ENCODE measurements around the gene NWD2.
A peak's percentile ranks its signal among the peaks of the same experiment; 100 is the strongest.

The NWD2 gene

DNA sequence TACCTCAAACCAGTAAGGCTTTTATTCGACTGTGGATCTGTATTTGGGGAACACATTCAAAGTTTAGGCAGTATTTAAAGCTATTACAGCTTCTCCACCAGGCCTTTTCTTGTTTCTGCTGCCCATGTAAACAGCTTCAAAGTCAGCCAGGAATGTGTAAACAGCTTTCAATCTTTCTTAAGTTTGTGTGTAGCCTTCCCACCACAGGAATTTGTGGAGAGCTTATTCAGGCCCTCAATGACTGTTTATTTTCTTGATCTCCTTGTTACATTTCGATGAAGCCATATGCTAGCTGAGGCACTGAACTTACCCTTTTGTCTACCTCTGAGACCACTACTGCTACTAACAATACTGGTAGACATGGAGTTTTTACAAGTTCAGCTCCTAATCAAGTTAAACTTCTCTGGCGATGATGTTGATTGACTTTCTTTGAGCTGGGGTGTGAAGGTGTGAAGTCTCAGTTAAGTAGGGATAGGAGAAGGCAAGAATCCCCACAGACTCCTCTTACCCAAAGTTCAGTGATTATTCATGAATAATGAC is 72.6 kb downstream of the NWD2 start:
- Histone ChIP-seq H3K18ac (ENCODE audit: low read depth in 1 of 2, low read length in 2 of 2) (no peak overlapping the region), H2BK5ac (ENCODE audit: low read depth, low read length, poor library complexity, severe bottlenecking) (no peak overlapping the region), H3K14ac (ENCODE audit: low read length in 2 of 2) (no peak overlapping the region), H2BK12ac (ENCODE audit: low read length in 2 of 2) (no peak overlapping the region), H2AK5ac (ENCODE audit: low read length, severe bottlenecking) (no peak overlapping the region), H3K4me3 (ENCODE audit: insufficient read depth in 1 of 2, low read depth in 1 of 2, low read length in 2 of 2) (no peak overlapping the region), H3K4me2 (ENCODE audit: low read length, poor library complexity, severe bottlenecking) (no peak overlapping the region), H2AFZ (ENCODE audit: low read depth, low read length) (no peak overlapping the region), H4K8ac (ENCODE audit: low read length) (no peak overlapping the region), H4K91ac (ENCODE audit: low read length) (no peak overlapping the region), H2BK120ac (ENCODE audit: low read depth, low read length) (no peak overlapping the region), H3K4me1 (ENCODE audit: control insufficient read depth, insufficient read depth, low read depth, low read length) (no peaks in the 10 kb centered on the region), H3K79me1 (replicated peaks; ENCODE audit: low read length, poor library complexity, severe bottlenecking) (no peaks in the 10 kb centered on the region), H3K4ac (ENCODE audit: low read depth in 1 of 2, low read length in 2 of 2) (no peak overlapping the region), H3K23ac (ENCODE audit: low read length in 2 of 2) (no peak overlapping the region), H3K27ac (ENCODE audit: low read length, poor library complexity, severe bottlenecking) (no peak overlapping the region), H3K27me3 (ENCODE audit: control insufficient read depth in 1 of 2, insufficient read depth in 1 of 2, low read length in 2 of 2) (no peaks in the 10 kb centered on the region), H3K9ac (ENCODE audit: low read length) (no peak overlapping the region), H3K36me3 (ENCODE audit: control insufficient read depth in 1 of 2, insufficient read depth in 2 of 2, low read depth in 1 of 2, low read length in 2 of 2) (no peaks in the 10 kb centered on the region), H2BK15ac (ENCODE audit: low read depth, poor library complexity, severe bottlenecking) (no peak overlapping the region), H3K9me3 (ENCODE audit: control insufficient read depth, low read length) (peaks cover 9% of the 10 kb centered on the region)
- 31% methylated on average over 2 of the region's 3 CpGs for WGBS
- DNase-seq, result peak; percentile 60

GRCh38 chr4:37320513-37321235 is 76.1 kb downstream of the NWD2 start:
- 28% methylated on average over 3 of the region's 5 CpGs for WGBS

GRCh38 chr4:37322122-37322521 is 77.6 kb downstream of the NWD2 start:
- Histone ChIP-seq H4K91ac (ENCODE audit: low read length) (no peak overlapping the region), H2BK5ac (ENCODE audit: low read depth, low read length, poor library complexity, severe bottlenecking) (no peak overlapping the region), H2AK5ac (ENCODE audit: low read length, severe bottlenecking) (no peak overlapping the region), H3K9ac (ENCODE audit: low read length) (no peak overlapping the region), H3K4me1 (ENCODE audit: control insufficient read depth, insufficient read depth, low read depth, low read length) (no peaks in the 10 kb centered on the region), H2AFZ (ENCODE audit: low read depth, low read length) (no peak overlapping the region), H3K27ac (ENCODE audit: low read length, poor library complexity, severe bottlenecking) (no peak overlapping the region), H3K9me3 (ENCODE audit: control insufficient read depth, low read length) (peaks cover 8% of the 10 kb centered on the region), H3K4ac (ENCODE audit: low read depth in 1 of 2, low read length in 2 of 2) (no peak overlapping the region), H3K23ac (ENCODE audit: low read length in 2 of 2) (no peak overlapping the region), H2BK12ac (ENCODE audit: low read length in 2 of 2) (no peak overlapping the region), H3K4me3 (ENCODE audit: insufficient read depth in 1 of 2, low read depth in 1 of 2, low read length in 2 of 2) (no peak overlapping the region), H3K14ac (ENCODE audit: low read length in 2 of 2) (no peak overlapping the region), H3K18ac (ENCODE audit: low read depth in 1 of 2, low read length in 2 of 2) (no peak overlapping the region), H2BK120ac (ENCODE audit: low read depth, low read length) (no peak overlapping the region), H4K8ac (ENCODE audit: low read length) (no peak overlapping the region), H3K27me3 (ENCODE audit: control insufficient read depth in 1 of 2, insufficient read depth in 1 of 2, low read length in 2 of 2) (no peaks in the 10 kb centered on the region), H2BK15ac (ENCODE audit: low read depth, poor library complexity, severe bottlenecking) (no peak overlapping the region), H3K36me3 (ENCODE audit: control insufficient read depth in 1 of 2, insufficient read depth in 2 of 2, low read depth in 1 of 2, low read length in 2 of 2) (no peaks in the 10 kb centered on the region), H3K79me1 (replicated peaks; ENCODE audit: low read length, poor library complexity, severe bottlenecking) (no peaks in the 10 kb centered on the region), H3K4me2 (ENCODE audit: low read length, poor library complexity, severe bottlenecking) (no peak overlapping the region)
- no peak for DNase-seq
- 43% methylated on average over 2 of the region's 2 CpGs for WGBS

More at GRCh38 chr4:37320513-37321235, 76.1 kb downstream of the NWD2 start:
- H4K91ac ChIP-seq (ENCODE audit: low read length), result no peak overlapping the region
- H2AFZ ChIP-seq (ENCODE audit: low read depth, low read length), result no peak overlapping the region
- H3K23ac ChIP-seq (ENCODE audit: low read length in 2 of 2), result no peak overlapping the region
- H3K27ac ChIP-seq (ENCODE audit: low read length, poor library complexity, severe bottlenecking), result no peak overlapping the region
- no peak overlapping the region for H2BK12ac ChIP-seq (ENCODE audit: low read length in 2 of 2)
- no peaks in the 10 kb centered on the region for H3K36me3 ChIP-seq (ENCODE audit: control insufficient read depth in 1 of 2, insufficient read depth in 2 of 2, low read depth in 1 of 2, low read length in 2 of 2)
- H3K9ac ChIP-seq (ENCODE audit: low read length), result no peak overlapping the region
- peak; percentile 7 for DNase-seq
- H2BK15ac ChIP-seq (ENCODE audit: low read depth, poor library complexity, severe bottlenecking), result no peak overlapping the region
- no peak overlapping the region for H3K4me2 ChIP-seq (ENCODE audit: low read length, poor library complexity, severe bottlenecking)
- no peak overlapping the region for H3K4me3 ChIP-seq (ENCODE audit: insufficient read depth in 1 of 2, low read depth in 1 of 2, low read length in 2 of 2)
- H2BK120ac ChIP-seq (ENCODE audit: low read depth, low read length), result no peak overlapping the region
- no peaks in the 10 kb centered on the region for H3K27me3 ChIP-seq (ENCODE audit: control insufficient read depth in 1 of 2, insufficient read depth in 1 of 2, low read length in 2 of 2)
- H3K9me3 ChIP-seq (ENCODE audit: control insufficient read depth, low read length), result peaks cover 8% of the 10 kb centered on the region
- H3K14ac ChIP-seq (ENCODE audit: low read length in 2 of 2), result no peak overlapping the region
- no peak overlapping the region for H3K4ac ChIP-seq (ENCODE audit: low read depth in 1 of 2, low read length in 2 of 2)
- no peak overlapping the region for H2AK5ac ChIP-seq (ENCODE audit: low read length, severe bottlenecking)
- H3K79me1 ChIP-seq (replicated peaks; ENCODE audit: low read length, poor library complexity, severe bottlenecking), result no peaks in the 10 kb centered on the region
- no peak overlapping the region for H2BK5ac ChIP-seq (ENCODE audit: low read depth, low read length, poor library complexity, severe bottlenecking)
- no peak overlapping the region for H3K18ac ChIP-seq (ENCODE audit: low read depth in 1 of 2, low read length in 2 of 2)
- no peak overlapping the region for H4K8ac ChIP-seq (ENCODE audit: low read length)
- no peaks in the 10 kb centered on the region for H3K4me1 ChIP-seq (ENCODE audit: control insufficient read depth, insufficient read depth, low read depth, low read length)

- peaks cover 10% of the 10 kb centered on the region for H3K9me3 ChIP-seq (ENCODE audit: control insufficient read depth, low read length)
- no peak overlapping the region for H2BK5ac ChIP-seq (ENCODE audit: low read depth, low read length, poor library complexity, severe bottlenecking)
- H2BK12ac ChIP-seq (ENCODE audit: low read length in 2 of 2), result no peak overlapping the region
- H2AFZ ChIP-seq (ENCODE audit: low read depth, low read length), result no peak overlapping the region
- H3K4me1 ChIP-seq (ENCODE audit: control insufficient read depth, insufficient read depth, low read depth, low read length), result no peaks in the 10 kb centered on the region
- no peak overlapping the region for H3K4ac ChIP-seq (ENCODE audit: low read depth in 1 of 2, low read length in 2 of 2)
- no peak overlapping the region for H3K18ac ChIP-seq (ENCODE audit: low read depth in 1 of 2, low read length in 2 of 2)
- H3K27me3 ChIP-seq (ENCODE audit: control insufficient read depth in 1 of 2, insufficient read depth in 1 of 2, low read length in 2 of 2), result no peaks in the 10 kb centered on the region
- H3K36me3 ChIP-seq (ENCODE audit: control insufficient read depth in 1 of 2, insufficient read depth in 2 of 2, low read depth in 1 of 2, low read length in 2 of 2), result no peaks in the 10 kb centered on the region
- WGBS, result 63% methylated on average over 4 of the region's 6 CpGs
- no peak overlapping the region for H4K91ac ChIP-seq (ENCODE audit: low read length)
- no peak overlapping the region for H3K23ac ChIP-seq (ENCODE audit: low read length in 2 of 2)
- no peak overlapping the region for H4K8ac ChIP-seq (ENCODE audit: low read length)
- H3K4me2 ChIP-seq (ENCODE audit: low read length, poor library complexity, severe bottlenecking), result no peak overlapping the region
- no peak overlapping the region for H2BK15ac ChIP-seq (ENCODE audit: low read depth, poor library complexity, severe bottlenecking)
- H3K14ac ChIP-seq (ENCODE audit: low read length in 2 of 2), result no peak overlapping the region
- H3K4me3 ChIP-seq (ENCODE audit: insufficient read depth in 1 of 2, low read depth in 1 of 2, low read length in 2 of 2), result no peak overlapping the region
- DNase-seq, result no peak
- H3K79me1 ChIP-seq (replicated peaks; ENCODE audit: low read length, poor library complexity, severe bottlenecking), result no peaks in the 10 kb centered on the region
- no peak overlapping the region for H3K27ac ChIP-seq (ENCODE audit: low read length, poor library complexity, severe bottlenecking)
- no peak overlapping the region for H2AK5ac ChIP-seq (ENCODE audit: low read length, severe bottlenecking)
- H3K9ac ChIP-seq (ENCODE audit: low read length), result no peak overlapping the region
- H2BK120ac ChIP-seq (ENCODE audit: low read depth, low read length), result no peak overlapping the region
Observed at GRCh38 chr4:37324546-37324945, 80.0 kb downstream of the NWD2 start.

Measured in mesenchymal stem cell (in vitro differentiated cells and primary cell).